Pulmonary artery endothelial cell (primary cell): ENCODE data around the gene ARSH. TPM values are rescaled to one million over a fixed set of nuclear protein-coding genes. Genes with fewer than 3 reads are reported as not detected.
"Not testable (repeated sequence)": the region's sequence is repeated elsewhere in the genome, so short reads cannot be mapped to it uniquely, and the experiment has no call there.

Source experiments
- DNase-seq: peaks from one replicate; pipeline ENCODE4 v3.0.0-alpha.2; 2011; ENCODE audit warnings: low read depth, low spot score
- total RNA-seq: library from RNA; depleted of rRNA; stranded (reverse); fragments of >200 nt; gene quantifications from 2 replicates; pipeline ENCODE4 v1.2.3, GENCODE V29; 2014

Gene ARSH
- total RNA-seq, 1 donor from 2014 or later: not detected

DNA sequence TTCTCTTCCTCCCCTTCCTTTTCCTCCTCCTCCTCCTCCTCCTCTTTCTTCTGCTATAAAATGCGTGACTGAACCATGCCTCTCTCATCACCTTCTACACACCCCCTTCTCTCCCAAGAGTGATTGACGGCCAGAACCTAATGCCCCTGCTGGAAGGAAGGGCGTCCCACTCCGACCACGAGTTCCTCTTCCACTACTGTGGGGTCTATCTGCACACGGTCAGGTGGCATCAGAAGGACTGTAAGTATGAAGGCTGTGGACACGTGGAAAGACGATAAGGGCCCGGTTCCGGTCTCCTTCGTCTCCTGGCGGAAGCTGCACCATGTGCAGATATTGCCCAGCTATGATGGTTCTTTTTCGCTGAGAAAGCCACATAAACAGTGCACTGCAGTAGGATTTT, 22.8 kb downstream of the ARSH start:
- no peak for DNase-seq

DNA sequence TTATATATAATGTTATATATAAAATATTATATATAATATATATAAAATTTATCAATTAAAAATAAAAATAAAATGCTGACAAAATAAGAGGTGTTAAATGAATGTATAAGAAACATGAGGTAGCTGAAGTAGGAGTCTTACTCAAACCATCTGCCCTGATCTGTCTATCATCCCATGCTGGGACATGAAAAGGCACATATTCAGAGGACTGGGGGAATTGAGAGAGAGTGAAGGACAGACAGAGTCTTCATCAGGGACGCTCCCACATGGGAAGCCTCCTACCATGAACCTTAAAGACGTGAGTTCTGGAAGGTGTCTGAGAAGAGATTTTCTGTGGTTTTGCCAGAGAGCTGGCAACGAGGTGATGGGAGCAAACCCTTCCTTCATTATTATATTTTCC, 30.9 kb downstream of the ARSH start:
- DNase-seq: no peak

DNA sequence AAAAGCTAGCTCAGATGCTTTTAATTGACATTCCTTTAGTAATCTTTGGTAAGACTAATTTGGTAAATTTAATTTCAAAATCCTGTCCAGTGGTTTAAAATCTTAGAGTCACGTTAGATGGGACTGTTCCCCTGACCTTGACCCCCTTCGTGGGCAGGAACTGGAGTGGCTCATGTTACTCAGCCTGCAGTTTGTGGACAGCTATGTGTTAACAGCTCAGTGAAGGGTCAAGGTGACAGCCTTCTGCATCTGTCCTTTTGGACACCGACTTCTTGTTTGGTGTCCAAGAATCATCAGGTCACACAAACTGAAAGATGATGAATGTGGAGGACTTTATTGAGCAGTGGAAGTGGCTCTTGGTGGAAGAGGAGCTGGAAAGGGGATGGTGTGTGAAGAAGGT, 37.9 kb downstream of the ARSH start:
- DNase-seq: no peak

DNA sequence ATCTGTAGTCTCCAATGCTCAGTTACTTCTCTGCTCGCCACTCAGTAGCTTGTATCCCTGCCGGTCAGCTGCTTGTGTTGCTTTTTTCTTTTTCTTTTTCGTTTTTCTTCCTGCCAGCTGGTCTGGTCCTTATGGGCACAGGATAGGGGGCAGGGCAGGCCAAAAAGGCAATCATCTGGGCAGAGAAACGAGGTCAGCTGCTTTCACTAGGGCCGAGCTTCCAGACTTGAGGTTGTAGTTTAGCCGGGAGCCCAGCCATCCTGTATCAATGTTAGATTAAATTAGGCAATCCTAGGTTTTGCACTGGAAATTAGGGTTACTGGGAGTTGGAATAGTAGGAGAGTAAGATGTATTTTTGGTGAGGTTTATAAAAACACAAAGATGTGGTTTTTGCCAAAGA, 38.3 kb downstream of the ARSH start:
- no peak for DNase-seq

DNA sequence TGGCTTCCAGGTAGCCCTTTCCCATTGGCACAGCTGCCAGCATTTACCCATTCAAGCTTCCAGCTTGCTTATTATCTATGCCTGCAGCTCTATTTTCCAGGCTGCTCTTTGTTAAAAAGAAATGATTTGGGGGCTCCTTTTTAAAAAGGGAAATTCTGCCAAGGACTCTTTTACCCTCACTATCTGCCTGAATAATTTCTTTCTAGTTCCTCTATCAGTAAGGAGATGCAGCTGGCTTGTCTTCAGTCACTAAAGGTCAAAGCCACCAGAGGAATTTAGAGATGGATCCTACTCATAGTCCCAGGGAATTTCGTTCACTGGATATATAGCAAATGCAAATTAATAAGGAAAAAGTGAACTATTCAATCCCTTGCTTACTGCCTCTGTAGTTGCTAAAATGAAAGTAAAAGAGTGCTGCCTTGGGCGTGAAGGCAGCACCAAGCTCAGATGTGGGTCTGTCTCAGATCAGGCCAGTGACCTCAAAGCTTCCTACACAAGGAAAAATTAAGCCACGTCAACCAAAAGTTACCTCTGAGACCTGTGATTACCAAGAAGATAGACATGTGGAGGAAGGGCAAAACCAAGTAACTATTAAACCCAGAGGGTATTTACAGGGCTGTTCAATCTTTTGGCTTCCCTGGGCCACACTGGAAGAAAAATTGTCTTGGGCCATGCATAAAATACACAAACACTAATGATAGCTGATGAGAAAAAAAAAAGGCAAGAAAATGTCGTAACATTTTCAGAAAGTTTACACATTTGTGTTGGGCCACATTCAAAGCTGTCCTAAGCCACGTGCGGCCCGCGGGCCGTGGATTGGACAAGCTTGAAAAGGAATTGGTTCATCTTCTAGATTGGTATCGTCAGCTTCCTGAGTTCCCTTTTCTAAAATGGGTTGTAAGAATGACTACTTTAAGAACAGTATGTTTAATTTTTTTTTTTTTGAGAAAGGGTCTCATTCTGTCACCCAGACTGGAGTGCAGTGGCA, 40.2 kb downstream of the ARSH start:
- DNase-seq: no peak

DNA sequence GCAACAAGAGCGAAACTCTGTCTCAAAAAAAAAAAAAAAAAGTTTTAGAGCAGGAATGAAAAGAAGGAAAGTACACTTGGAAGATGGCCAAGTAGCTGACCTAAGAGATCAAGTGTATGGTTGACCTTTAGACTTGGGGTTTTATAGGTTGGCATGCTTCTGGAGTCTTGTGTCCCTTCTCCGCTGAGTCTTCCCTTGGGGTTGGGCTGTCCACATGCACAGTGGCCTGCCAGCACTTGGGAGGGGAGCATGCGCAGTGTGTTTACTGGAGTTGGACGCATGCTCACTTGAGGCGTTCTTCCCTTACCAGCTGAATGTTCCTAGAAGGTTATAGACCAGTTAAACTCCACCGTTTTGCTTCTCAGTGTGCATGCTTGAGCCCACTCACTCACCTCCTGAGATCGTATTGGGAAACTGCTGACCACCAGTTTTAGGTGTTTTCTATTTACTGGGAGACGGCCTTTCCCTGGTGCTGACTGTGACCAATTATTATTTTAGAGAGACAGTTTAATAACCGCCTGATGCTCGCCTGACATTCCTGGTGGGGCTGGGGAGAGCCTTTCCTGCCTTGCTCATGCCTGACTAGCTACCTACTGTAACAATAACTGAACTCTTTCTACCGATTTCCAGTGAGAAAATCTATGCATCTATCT, 44.3 kb downstream of the ARSH start:
- not testable (repeated sequence) for DNase-seq

DNA sequence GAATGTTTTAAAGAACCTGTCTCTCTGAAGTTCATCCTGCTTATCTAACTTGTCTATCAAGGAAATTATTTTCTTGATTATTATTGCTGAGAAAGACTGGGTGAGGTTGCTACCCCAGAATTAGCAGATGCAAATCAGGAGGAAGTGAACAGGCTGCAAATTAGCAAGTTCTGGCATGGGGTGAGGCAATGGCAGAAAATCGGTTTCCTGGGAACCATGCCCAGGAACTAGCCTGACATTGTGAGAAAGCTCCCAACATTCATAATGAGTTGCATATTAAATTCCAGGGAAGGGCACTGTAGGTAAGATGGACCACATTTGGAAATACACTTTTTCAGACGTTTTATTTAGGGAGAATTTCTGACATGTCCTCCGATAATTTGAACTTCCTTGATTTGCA, 46.5 kb downstream of the ARSH start:
- no peak for DNase-seq

DNA sequence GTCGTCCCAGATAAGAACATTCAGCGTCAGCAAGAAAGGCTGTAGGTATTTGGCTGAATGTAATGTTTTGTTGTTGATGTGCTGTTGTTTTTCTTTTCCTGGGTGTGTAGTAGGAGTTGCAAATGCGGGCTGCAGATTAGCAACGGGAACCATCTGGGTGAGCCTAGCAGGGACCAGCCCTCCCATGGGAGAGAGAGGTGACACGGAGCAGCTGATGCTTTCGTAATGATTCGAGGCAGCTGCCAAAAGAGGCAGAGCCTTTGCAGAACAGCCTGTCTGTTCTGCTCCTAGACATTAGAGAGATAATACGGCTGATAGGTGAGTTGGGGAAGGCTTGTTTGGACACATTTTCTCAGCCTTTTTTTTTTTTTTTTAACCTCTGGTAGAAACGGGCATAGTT, 60.2 kb downstream of the ARSH start:
- no peak for DNase-seq

DNA sequence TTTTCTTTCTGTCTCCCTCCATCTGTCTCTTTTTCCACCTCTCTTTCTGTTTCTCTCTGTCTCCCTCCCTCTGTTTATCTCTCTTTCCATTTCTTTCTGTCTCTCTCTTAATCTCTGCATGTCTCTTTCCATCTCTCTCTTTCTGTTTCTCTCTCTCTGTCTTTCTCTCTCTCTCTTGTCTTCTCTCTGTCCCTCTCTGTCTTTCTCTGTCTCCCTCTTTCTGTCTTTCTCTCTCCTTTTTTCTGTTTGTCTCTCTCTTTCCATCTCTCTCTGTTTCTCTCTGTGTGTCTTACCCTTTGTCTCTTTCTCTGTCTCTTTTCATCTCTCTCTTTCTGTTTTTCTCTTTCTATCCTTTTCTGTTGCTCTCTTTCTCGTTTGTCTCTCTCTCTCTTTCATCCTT, 69.6 kb downstream of the ARSH start:
- no peak for DNase-seq

DNA sequence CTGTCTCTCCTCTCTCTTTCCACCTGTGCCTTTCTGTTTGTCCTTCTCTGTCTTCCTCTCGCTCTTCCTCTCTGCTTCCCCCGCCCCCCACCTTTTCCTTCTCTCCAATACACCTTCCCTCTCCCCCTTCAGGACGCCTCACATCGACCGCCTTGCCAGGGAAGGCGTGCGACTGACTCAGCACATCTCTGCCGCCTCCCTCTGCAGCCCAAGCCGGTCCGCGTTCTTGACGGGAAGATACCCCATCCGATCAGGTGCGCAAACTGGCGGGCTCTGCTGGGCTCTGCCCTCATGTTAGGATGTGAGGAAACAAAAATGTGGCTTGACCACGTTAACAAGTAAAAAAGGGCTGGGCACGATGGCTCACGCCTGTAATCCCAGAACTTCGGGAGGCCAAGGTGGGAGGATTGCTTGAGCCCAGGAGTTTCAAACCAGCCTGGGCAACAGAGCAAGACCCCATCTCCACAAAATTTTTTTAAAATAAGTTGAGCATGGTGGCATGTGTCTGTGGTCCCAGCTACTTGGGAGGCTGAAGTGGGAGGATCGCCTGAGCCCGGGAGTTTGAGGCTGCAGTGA, 70.2 kb downstream of the ARSH start:
- DNase-seq: no peak

Other genes with a start within 250 kb of the ARSH start
- 0.07 TPM in 1 of 2 replicates, not detected in the other for gene GYG2, start 177.6 kb upstream of the ARSH start, total RNA-seq
- gene ARSD, start 77.2 kb upstream of the ARSH start, total RNA-seq: 18.3 and 19.1 TPM in 2 replicates
- not detected in 2 replicates for gene ARSF, start 34.9 kb downstream of the ARSH start, total RNA-seq